K562 (cell line): ENCODE measurements around the gene BIRC5.

Experiments used
- SREBF2 ChIP-seq: sonication (generic); formaldehyde crosslinking; IDR thresholded peaks from 2 replicates; pipeline ENCODE4 v1.4.0; 2020; ENCODE audit warnings: mild to moderate bottlenecking, missing genetic modification reagents
- ZNF384 ChIP-seq: IDR thresholded peaks from 2 replicates; pipeline ENCODE4 v1.6.1; 2012; ENCODE audit warnings: low read depth, low read length, improper control_type of control experiment
- ZNF76 ChIP-seq: fragments of 250-450 bp; sonication (Bioruptor Pico); IDR thresholded peaks from 2 replicates; pipeline ENCODE4 v1.4.0; 2020; ENCODE audit warnings: mild to moderate bottlenecking, moderate library complexity, borderline replicate concordance

DNA sequence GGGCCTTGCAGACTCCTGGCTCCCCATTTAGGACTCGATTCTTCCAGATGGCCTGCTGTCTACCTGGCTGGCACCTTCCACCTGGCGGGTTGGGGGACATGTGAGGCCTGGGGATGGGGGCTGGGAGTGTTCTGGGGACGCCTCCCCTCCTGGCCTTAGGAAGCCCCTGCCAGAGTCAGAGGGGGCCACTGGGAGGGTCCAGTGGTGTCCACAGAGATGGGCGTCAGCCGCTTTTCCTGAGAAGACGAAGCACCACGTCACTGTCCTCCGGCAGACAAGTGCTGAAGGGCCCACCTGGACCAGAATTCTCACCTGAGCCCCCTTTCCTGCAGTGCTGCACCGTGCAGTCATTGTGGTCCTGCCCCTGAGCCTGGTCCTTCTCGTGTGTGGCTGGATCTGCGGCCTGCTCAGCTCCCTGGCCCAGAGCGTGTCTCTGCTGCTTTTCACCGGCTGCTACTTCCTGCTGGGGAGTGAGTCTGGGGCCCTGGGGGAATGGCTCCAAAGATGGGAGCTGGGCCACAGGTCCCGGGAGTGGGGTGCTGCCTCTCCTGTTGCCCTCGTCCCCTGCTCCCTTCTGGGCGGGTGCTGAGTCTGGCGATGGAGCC lies 20.3 kb downstream of the BIRC5 start:
- no peak for TF ChIP-seq ZNF384
- no peak for TF ChIP-seq ZNF76
- no peak for TF ChIP-seq SREBF2 (CRISPR knock-in tag)
